K562 (cell line): Measurements from ENCODE around the gene UCHL5. TPM values are rescaled to one million over a fixed set of nuclear protein-coding genes. Genes with fewer than 3 reads are reported as not detected.

Source experiments
- CBFA2T3 ChIP-seq: fragments of 450-650 bp; IDR thresholded peaks from 2 replicates; pipeline ENCODE4 v1.6.1; 2017
- CSDE1 ChIP-seq, 2 experiments: fragments of 450-650 bp; IDR thresholded peaks; 2 replicates each; pipeline ENCODE4 v1.6.1; 2016; ENCODE audit warnings: mild to moderate bottlenecking in 1 of 2
- EP300 ChIP-seq: IDR thresholded peaks from 2 replicates; pipeline ENCODE4 v1.6.1; 2012; ENCODE audit warnings: low read length, improper control_type of control experiment
- FOSL1 ChIP-seq: fragments of 200-800 bp; sonication (Bioruptor generic); conservative IDR thresholded peaks from 2 replicates; pipeline ENCODE4 v1.6.1; 2016; ENCODE audit warnings: missing genetic modification characterization, missing compliant biosample characterization
- HNRNPL ChIP-seq: fragments of 200-400 bp; formaldehyde crosslinking; IDR thresholded peaks from 2 replicates; pipeline ENCODE4 v1.6.1; 2017; ENCODE audit warnings: low read depth, mild to moderate bottlenecking, low read length
- MAZ ChIP-seq, 2 experiments: fragments of 450-650 bp in 1 of 2; sonication (generic) in 1 of 2; formaldehyde crosslinking; IDR thresholded peaks in 1 of 2; conservative IDR thresholded peaks in 1 of 2; 2 replicates each; pipeline versions ENCODE4 v1.4.0 to v1.5.0; 2020; ENCODE audit warnings: mild to moderate bottlenecking in 1 of 2, missing genetic modification reagents in 1 of 2
- MTA2 ChIP-seq: fragments of 450-650 bp; IDR thresholded peaks from 2 replicates; pipeline ENCODE4 v1.6.1; 2016; ENCODE audit warnings: low read depth
- NELFE ChIP-seq: IDR thresholded peaks from 2 replicates; pipeline ENCODE4 v1.6.1; 2011; ENCODE audit warnings: mild to moderate bottlenecking; ENCODE audit not compliant: insufficient read depth, insufficient read length
- NFIC ChIP-seq: fragments of 450-650 bp; IDR thresholded peaks from 2 replicates; pipeline ENCODE4 v1.6.1; 2017; ENCODE audit warnings: mild to moderate bottlenecking, inconsistent platforms
- PHF21A ChIP-seq: fragments of 450-650 bp; IDR thresholded peaks from 2 replicates; pipeline ENCODE4 v1.6.1; 2017; ENCODE audit warnings: low read depth, borderline replicate concordance
- POLR2AphosphoS2 ChIP-seq: IDR thresholded peaks from 2 replicates; pipeline ENCODE4 v1.6.1; 2012; ENCODE audit warnings: low read length, improper control_type of control experiment
- POLR2H ChIP-seq: IDR thresholded peaks from 2 replicates; pipeline ENCODE4 v1.6.1; 2016; ENCODE audit warnings: missing genetic modification characterization, low read depth, mild to moderate bottlenecking, control low read depth, missing compliant biosample characterization, moderate library complexity
- RAD51 ChIP-seq: fragments of 450-650 bp; IDR thresholded peaks from 2 replicates; pipeline ENCODE4 v1.7.1; 2016; ENCODE audit warnings: low read depth, mild to moderate bottlenecking, borderline replicate concordance
- SRF ChIP-seq, 2 experiments: fragments of 250-450, 450-650 bp in 1 of 2; sonication (Bioruptor Pico) in 1 of 2; sonication (generic) in 1 of 2; formaldehyde crosslinking; IDR thresholded peaks; 2 replicates each; pipeline versions ENCODE4 v1.5.0 to v1.5.1; 2020 to 2022; ENCODE audit warnings: mild to moderate bottlenecking in 1 of 2, missing genetic modification reagents in 1 of 2
- TAF1 ChIP-seq: IDR thresholded peaks from 2 replicates; pipeline ENCODE4 v1.6.1; 2011; ENCODE audit warnings: mild to moderate bottlenecking, low read length, moderate library complexity; ENCODE audit not compliant: insufficient read depth, control insufficient read depth, severe bottlenecking; ENCODE audit errors: extremely low read depth
- TCFL5 ChIP-seq: fragments of 250-450 bp; sonication (Bioruptor Pico); conservative IDR thresholded peaks from 2 replicates; pipeline ENCODE4 v1.6.1; 2021; ENCODE audit warnings: mild to moderate bottlenecking, moderate library complexity, matching md5 sums
- ZBTB17 ChIP-seq: fragments of 450-650 bp; formaldehyde crosslinking; IDR thresholded peaks from 2 replicates; pipeline ENCODE4 v1.4.0; 2020; ENCODE audit warnings: mild to moderate bottlenecking
- ZNF232 ChIP-seq: sonication (generic); formaldehyde crosslinking; IDR thresholded peaks from 2 replicates; pipeline ENCODE4 v1.8.0; 2022; ENCODE audit warnings: mild to moderate bottlenecking, missing genetic modification reagents
- ZNF444 ChIP-seq: fragments of 250-450 bp; sonication (Bioruptor Pico); IDR thresholded peaks from 2 replicates; pipeline ENCODE4 v1.4.0; 2020; ENCODE audit warnings: mild to moderate bottlenecking, moderate library complexity
- ZNF589 ChIP-seq: fragments of 200-800 bp; sonication (Bioruptor generic); IDR thresholded peaks from 2 replicates; pipeline ENCODE4 v1.6.1; 2016; ENCODE audit warnings: low read depth, missing genetic modification characterization, missing compliant biosample characterization
- ZNF785 ChIP-seq: fragments of 250-450 bp; sonication (Bioruptor Pico); IDR thresholded peaks from 2 replicates; pipeline ENCODE4 v1.4.0; 2020; ENCODE audit warnings: mild to moderate bottlenecking
- polyA plus RNA-seq, 8 experiments: library from polyadenylated mRNA; depleted of rRNA in 4 of 8; stranded (reverse) in 5 of 8; unstranded in 3 of 8; fragments of >200 nt; fragmentation: Nextera tagmentation in 2 of 8; fragmentation: Illumina TruSeq in 1 of 8; extraction: Ambion mirVana in 2 of 8; extraction: Trizol in 1 of 8; gene quantifications; 2 replicates each; pipeline versions ENCODE4 v1.2.1 to v1.2.3, GENCODE V29; 2011 to 2014; ENCODE audit warnings: inconsistent platforms in 1 of 8, missing spikeins in 1 of 8
- total RNA-seq, 7 experiments: library from RNA; depleted of rRNA in 6 of 7; stranded (reverse); fragments of >200 nt in 6 of 7; fragmentation: Illumina TruSeq in 2 of 7; extraction: Trizol in 2 of 7; gene quantifications; 2 replicates each; pipeline versions ENCODE4 v1.2.1 to v1.2.3, GENCODE V29; 2011 to 2021; ENCODE audit warnings: low replicate concordance in 1 of 7
- TF ChIP-seq, protein P1 (sequence below): fragments of 250-450 bp; sonication (Bioruptor Pico); IDR thresholded peaks from 2 replicates; pipeline ENCODE4 v1.4.0; 2020; ENCODE audit warnings: mild to moderate bottlenecking, moderate library complexity
- TF ChIP-seq, protein P2 (sequence below): fragments of 250-450 bp; sonication (Bioruptor Pico); IDR thresholded peaks from 2 replicates; pipeline ENCODE4 v1.9.0; 2021; ENCODE audit warnings: mild to moderate bottlenecking, inconsistent platforms

The UCHL5 gene
- total and polyA plus RNA-seq, 9 of the 15 experiments (the other 6 are each of a cell fraction or from before 2014, with no cell fraction given), result 61.0 to 206 (median 122) TPM

DNA sequence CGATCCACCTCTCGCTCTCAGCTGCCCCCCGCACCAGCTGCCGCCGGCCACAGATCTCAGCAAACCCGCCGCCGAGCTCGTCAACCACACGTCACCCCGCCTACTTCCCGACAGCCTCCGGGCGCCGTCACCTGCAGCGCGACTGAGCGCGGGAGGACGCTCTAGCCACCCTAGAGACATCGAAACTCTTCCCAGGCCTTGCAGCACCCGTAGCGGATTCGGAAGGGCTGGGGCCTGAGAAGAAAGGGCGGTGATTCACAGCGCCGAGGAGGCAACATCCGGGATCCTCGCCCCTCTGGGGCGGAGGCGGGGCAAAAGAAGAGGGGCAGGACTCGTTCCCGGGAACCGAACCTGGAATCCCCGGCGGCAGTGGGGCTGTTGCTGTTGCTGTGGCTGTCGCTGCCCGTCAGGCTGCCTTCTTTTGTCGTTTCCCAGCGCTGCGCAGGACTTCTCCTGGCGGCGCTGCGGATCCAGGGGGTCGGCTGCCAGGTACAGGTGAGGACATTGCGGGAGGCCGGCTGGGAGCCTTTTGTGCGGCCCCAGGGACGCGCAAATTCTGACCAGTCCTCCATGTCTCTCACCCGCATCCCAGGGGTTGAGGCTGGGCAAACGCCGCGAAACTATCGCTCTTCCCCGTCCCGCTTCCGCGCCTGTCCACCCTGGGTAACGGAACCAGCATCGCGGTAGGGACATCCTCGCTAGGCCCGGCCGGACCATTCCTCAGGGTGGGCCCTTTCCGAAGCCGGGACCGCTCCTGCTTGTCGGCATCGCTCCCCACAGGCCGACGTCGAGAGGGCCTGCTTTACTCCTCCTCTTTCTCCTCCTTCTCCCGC, at the start of gene UCHL5, which contains the start of gene RO60 (continued):
- TF ChIP-seq SRF (CRISPR knock-in tag; IDR thresholded peaks at IDR 0.05) (peak in 1 of 2 experiments; percentile 92; a peak in 2 of 4 replicates), NFIC (peak; percentile 63; the same call in 1 of the 2 replicates), RAD51 (peak; percentile 57; the same call in 1 of the 2 replicates), EP300 (peak; percentile 65), POLR2AphosphoS2 (peak; percentile 88; the same call in 1 of the 2 replicates), TAF1 (peak; percentile 96), ZNF785 (CRISPR knock-in tag) (no peak), ZNF589 (CRISPR knock-in tag) (peak; percentile 10; the same call in 1 of the 2 replicates), MTA2 (no peak), NELFE (no peak), ZNF444 (no peak), TCFL5 (CRISPR knock-in tag) (no peak), CSDE1 (IDR thresholded peaks at IDR 0.05) (peak in 1 of 2 experiments; percentile 66; a peak in 1 of 4 replicates), FOSL1 (tag) (peak; percentile 86), MAZ (CRISPR knock-in tag; conservative IDR thresholded peaks at IDR 0.05 in 1 of 2, IDR thresholded peaks at IDR 0.05 in 1 of 2) (peak; percentile 91 to 93), CBFA2T3 (peak; percentile 55), POLR2H (tag) (peak; percentile 72), HNRNPL (peak; percentile 75; the same call in 1 of the 2 replicates), ZBTB17 (CRISPR knock-in tag) (no peak), ZNF232 (CRISPR knock-in tag) (peak; percentile 68; the same call in 1 of the 2 replicates), PHF21A (peak; percentile 91; the same call in 1 of the 2 replicates)
- TF ChIP-seq, protein P1, sequence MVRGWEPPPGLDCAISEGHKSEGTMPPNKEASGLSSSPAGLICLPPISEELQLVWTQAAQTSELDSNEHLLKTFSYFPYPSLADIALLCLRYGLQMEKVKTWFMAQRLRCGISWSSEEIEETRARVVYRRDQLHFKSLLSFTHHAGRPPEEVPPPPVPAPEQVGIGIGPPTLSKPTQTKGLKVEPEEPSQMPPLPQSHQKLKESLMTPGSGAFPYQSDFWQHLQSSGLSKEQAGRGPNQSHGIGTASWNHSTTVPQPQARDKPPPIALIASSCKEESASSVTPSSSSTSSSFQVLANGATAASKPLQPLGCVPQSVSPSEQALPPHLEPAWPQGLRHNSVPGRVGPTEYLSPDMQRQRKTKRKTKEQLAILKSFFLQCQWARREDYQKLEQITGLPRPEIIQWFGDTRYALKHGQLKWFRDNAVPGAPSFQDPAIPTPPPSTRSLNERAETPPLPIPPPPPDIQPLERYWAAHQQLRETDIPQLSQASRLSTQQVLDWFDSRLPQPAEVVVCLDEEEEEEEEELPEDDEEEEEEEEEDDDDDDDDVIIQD (CRISPR knock-in tag), result no peak
- TF ChIP-seq, protein P2, sequence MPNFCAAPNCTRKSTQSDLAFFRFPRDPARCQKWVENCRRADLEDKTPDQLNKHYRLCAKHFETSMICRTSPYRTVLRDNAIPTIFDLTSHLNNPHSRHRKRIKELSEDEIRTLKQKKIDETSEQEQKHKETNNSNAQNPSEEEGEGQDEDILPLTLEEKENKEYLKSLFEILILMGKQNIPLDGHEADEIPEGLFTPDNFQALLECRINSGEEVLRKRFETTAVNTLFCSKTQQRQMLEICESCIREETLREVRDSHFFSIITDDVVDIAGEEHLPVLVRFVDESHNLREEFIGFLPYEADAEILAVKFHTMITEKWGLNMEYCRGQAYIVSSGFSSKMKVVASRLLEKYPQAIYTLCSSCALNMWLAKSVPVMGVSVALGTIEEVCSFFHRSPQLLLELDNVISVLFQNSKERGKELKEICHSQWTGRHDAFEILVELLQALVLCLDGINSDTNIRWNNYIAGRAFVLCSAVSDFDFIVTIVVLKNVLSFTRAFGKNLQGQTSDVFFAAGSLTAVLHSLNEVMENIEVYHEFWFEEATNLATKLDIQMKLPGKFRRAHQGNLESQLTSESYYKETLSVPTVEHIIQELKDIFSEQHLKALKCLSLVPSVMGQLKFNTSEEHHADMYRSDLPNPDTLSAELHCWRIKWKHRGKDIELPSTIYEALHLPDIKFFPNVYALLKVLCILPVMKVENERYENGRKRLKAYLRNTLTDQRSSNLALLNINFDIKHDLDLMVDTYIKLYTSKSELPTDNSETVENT, result peak; percentile 81; the same call in 1 of the 2 replicates
